Stromal cell of bone marrow (primary cell): ENCODE measurements around the gene MSI2.

Experiments
- DNase-seq: peaks from one replicate; pipeline ENCODE4 v3.0.0-alpha.2; 2012; ENCODE audit warnings: low read depth

Gene MSI2

GRCh38 chr17:57461082-57461481 is 204.8 kb downstream of the MSI2 start:
- DNase-seq, result no peak

- DNase-seq, result no peak
These were observed 205.8 kb downstream of the MSI2 start for GRCh38 chr17:57462007-57462579.

GRCh38 chr17:57463103-57463885 is 207.0 kb downstream of the MSI2 start:
- DNase-seq, result no peak

GRCh38 chr17:57464191-57464864 is 208.0 kb downstream of the MSI2 start:
- DNase-seq, result no peak

GRCh38 chr17:57465610-57466009 is 209.3 kb downstream of the MSI2 start:
- DNase-seq, result no peak

GRCh38 chr17:57466017-57466471 is 209.7 kb downstream of the MSI2 start:
- DNase-seq, result no peak

- no peak for DNase-seq
These were observed 210.2 kb downstream of the MSI2 start for GRCh38 chr17:57466521-57466920.

GRCh38 chr17:57467226-57467625 is 210.9 kb downstream of the MSI2 start:
- DNase-seq, result no peak

GRCh38 chr17:57467801-57468200 is 211.5 kb downstream of the MSI2 start:
- DNase-seq, result no peak

- DNase-seq, result no peak
These were observed 212.8 kb downstream of the MSI2 start for GRCh38 chr17:57468932-57469775.

GRCh38 chr17:57470906-57471305 is 214.6 kb downstream of the MSI2 start:
- no peak for DNase-seq

GRCh38 chr17:57471868-57472368 is 215.6 kb downstream of the MSI2 start:
- no peak for DNase-seq

GRCh38 chr17:57475796-57476195 is 219.5 kb downstream of the MSI2 start:
- no peak for DNase-seq

- DNase-seq, result no peak
These were observed 221.4 kb downstream of the MSI2 start for GRCh38 chr17:57477522-57478362.

- no peak for DNase-seq
These were observed 222.3 kb downstream of the MSI2 start for GRCh38 chr17:57478478-57479250.

- DNase-seq, result no peak
These were observed 224.3 kb downstream of the MSI2 start for GRCh38 chr17:57480438-57481196.

- DNase-seq, result peak; percentile 63
These were observed 225.6 kb downstream of the MSI2 start for GRCh38 chr17:57481910-57482391.

- DNase-seq, result no peak
These were observed 226.3 kb downstream of the MSI2 start for GRCh38 chr17:57482657-57483056.

GRCh38 chr17:57484081-57484666 is 227.9 kb downstream of the MSI2 start:
- no peak for DNase-seq
